Vagina (tissue), 2 donors: ENCODE data around the gene CEP104.

Source experiments
- POLR2A ChIP-seq, 2 donors: fragments of 450-650 bp; IDR thresholded peaks; one replicate each; pipeline ENCODE4 v1.6.1; 2017; ENCODE audit warnings: antibody characterized with exemption in 2 of 2, mild to moderate bottlenecking in 2 of 2, moderate library complexity in 2 of 2
- POLR2AphosphoS5 ChIP-seq, 2 donors: sonication (generic); formaldehyde crosslinking; IDR thresholded peaks; one replicate each; pipeline ENCODE4 v1.9.0; 2017; ENCODE audit warnings: antibody characterized with exemption in 2 of 2, mild to moderate bottlenecking in 2 of 2, low read depth in 1 of 2; ENCODE audit not compliant: insufficient read depth in 1 of 2
- TF ChIP-seq, protein P1 (sequence below), 3 experiments: fragments of 450-650 bp in 2 of 3; fragments of 200-600 bp in 1 of 3; sonication (generic) in 1 of 3; IDR thresholded peaks; one replicate each; pipeline ENCODE4 v1.5.1; 2017 to 2019; ENCODE audit warnings: antibody characterized with exemption in 3 of 3, mild to moderate bottlenecking in 2 of 3, moderate library complexity in 2 of 3

GRCh38 chr1:3837200-3837599 is 19.8 kb downstream of the CEP104 start:
- TF ChIP-seq, protein P1, sequence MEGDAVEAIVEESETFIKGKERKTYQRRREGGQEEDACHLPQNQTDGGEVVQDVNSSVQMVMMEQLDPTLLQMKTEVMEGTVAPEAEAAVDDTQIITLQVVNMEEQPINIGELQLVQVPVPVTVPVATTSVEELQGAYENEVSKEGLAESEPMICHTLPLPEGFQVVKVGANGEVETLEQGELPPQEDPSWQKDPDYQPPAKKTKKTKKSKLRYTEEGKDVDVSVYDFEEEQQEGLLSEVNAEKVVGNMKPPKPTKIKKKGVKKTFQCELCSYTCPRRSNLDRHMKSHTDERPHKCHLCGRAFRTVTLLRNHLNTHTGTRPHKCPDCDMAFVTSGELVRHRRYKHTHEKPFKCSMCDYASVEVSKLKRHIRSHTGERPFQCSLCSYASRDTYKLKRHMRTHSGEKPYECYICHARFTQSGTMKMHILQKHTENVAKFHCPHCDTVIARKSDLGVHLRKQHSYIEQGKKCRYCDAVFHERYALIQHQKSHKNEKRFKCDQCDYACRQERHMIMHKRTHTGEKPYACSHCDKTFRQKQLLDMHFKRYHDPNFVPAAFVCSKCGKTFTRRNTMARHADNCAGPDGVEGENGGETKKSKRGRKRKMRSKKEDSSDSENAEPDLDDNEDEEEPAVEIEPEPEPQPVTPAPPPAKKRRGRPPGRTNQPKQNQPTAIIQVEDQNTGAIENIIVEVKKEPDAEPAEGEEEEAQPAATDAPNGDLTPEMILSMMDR (IDR thresholded peaks at IDR 0.05) = no peak
- TF ChIP-seq POLR2A (IDR thresholded peaks at IDR 0.05) = no peak
- TF ChIP-seq POLR2AphosphoS5 (IDR thresholded peaks at IDR 0.05; ENCODE audit: insufficient read depth in 1 of 2, low read depth in 1 of 2) = no peak
